CD4-positive, CD25-positive, alpha-beta regulatory T cell (primary cell): ENCODE data around the gene TMEM62. TPM values are rescaled to one million over a fixed set of nuclear protein-coding genes. Genes with fewer than 3 reads are reported as not detected.
"Not testable (repeated sequence)": the region's sequence is repeated elsewhere in the genome, so short reads cannot be mapped to it uniquely, and the experiment has no call there.

Experiments used
- ATAC-seq, 2 donors: fragments of 150-1000 bp; cut with Tn5 transposase; one replicate each; pipeline ENCODE4 v1.10.0; 2021; ENCODE audit warnings: low read depth in 2 of 2, moderate number of reproducible peaks in 2 of 2, moderate library complexity in 1 of 2
- DNase-seq, 3 donors: peaks; one replicate each; pipeline versions ENCODE4 v3.0.0 to v3.0.0-alpha.2; 2012 to 2022; ENCODE audit warnings: mixed read lengths in 1 of 3
- H3K27ac ChIP-seq: one replicate; pipeline ENCODE4 v1.7.0; 2013; ENCODE audit warnings: mild to moderate bottlenecking, low read length; ENCODE audit not compliant: insufficient read depth, poor library complexity, severe bottlenecking
- H3K27me3 ChIP-seq: one replicate; pipeline ENCODE4 v1.7.0; 2013; ENCODE audit warnings: low read length; ENCODE audit not compliant: control insufficient read depth, insufficient read depth
- H3K36me3 ChIP-seq: one replicate; pipeline ENCODE4 v1.7.0; 2013; ENCODE audit warnings: mild to moderate bottlenecking, low read length, moderate library complexity; ENCODE audit not compliant: control insufficient read depth, insufficient read depth
- H3K4me1 ChIP-seq: 2 replicates; pipeline ENCODE4 v1.7.0; 2013; ENCODE audit warnings: mild to moderate bottlenecking, low read length; ENCODE audit not compliant: insufficient read depth, control insufficient read depth, poor library complexity, severe bottlenecking
- H3K4me3 ChIP-seq: one replicate; pipeline ENCODE4 v1.7.0; 2013; ENCODE audit warnings: low read depth, mild to moderate bottlenecking, low read length, moderate library complexity
- H3K9me3 ChIP-seq, 2 experiments: 1 replicate in 1 of 2; 2 replicates in 1 of 2; pipeline ENCODE4 v1.7.0; 2013; ENCODE audit warnings: low read length in 2 of 2, mild to moderate bottlenecking in 1 of 2, moderate library complexity in 1 of 2; ENCODE audit not compliant: control insufficient read depth in 2 of 2
- H3K27ac Mint-ChIP-seq, 3 donors: one replicate each; pipeline ENCODE4 v1.8.0; 2020 to 2022; ENCODE audit warnings: mild to moderate bottlenecking in 3 of 3, mixed read lengths in 3 of 3, moderate library complexity in 2 of 3
- H3K27me3 Mint-ChIP-seq: one replicate; pipeline ENCODE4 v1.8.0; 2022; ENCODE audit warnings: mild to moderate bottlenecking, mixed read lengths
- H3K36me3 Mint-ChIP-seq: one replicate; pipeline ENCODE4 v1.8.0; 2020; ENCODE audit warnings: mixed read lengths
- H3K4me1 Mint-ChIP-seq, 4 donors: one replicate each; pipeline ENCODE4 v1.8.0; 2020 to 2022; ENCODE audit warnings: mixed read lengths in 4 of 4, mild to moderate bottlenecking in 1 of 4
- H3K4me3 Mint-ChIP-seq, 4 donors: one replicate each; pipeline ENCODE4 v1.8.0; 2020 to 2022; ENCODE audit warnings: mild to moderate bottlenecking in 4 of 4, mixed read lengths in 4 of 4, moderate library complexity in 3 of 4
- H3K9me3 Mint-ChIP-seq, 7 donors: one replicate each; pipeline ENCODE4 v1.8.0; 2020 to 2022; ENCODE audit warnings: mixed read lengths in 7 of 7, mild to moderate bottlenecking in 3 of 7, moderate library complexity in 2 of 7
- polyA plus RNA-seq, 4 donors: library from polyadenylated mRNA; unstranded; fragments of 300-500 nt; fragmentation: Illumina TruSeq; gene quantifications; one replicate each; pipeline ENCODE4 v1.2.3, GENCODE V29; 2021
- total RNA-seq: library from RNA; stranded (reverse); gene quantifications from one replicate; pipeline ENCODE4 v1.2.3, GENCODE V29; 2022

TMEM62 gene
- total and polyA plus RNA-seq, 5 donors from 2014 or later = 11.4 to 30.0 (median 15.6) TPM

DNA sequence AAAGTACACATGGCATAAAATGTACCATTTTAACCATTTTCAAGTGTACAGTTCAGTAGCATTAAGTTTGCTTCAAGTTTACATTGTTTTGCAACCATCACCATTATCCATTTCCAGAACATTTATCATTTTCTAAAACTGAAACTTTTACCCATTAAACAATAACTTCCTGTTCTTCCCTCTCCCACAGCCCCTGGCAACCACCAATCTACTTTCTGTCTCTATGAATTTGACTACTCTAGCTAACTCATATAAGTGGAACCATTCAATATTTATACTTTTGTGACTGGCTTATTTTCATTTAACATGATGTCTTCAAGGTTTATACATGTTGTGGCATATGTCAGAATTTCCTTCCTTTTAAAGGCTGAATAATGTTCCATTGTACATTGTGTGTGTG lies 19.9 kb downstream of the TMEM62 start:
- ATAC-seq = no peak
- Mint-ChIP-seq H3K36me3 (peaks cover 27% of the 10 kb centered on the region), H3K27ac (peak overlapping the region in 1 of 3 donors; percentile 44), H3K4me3 (peak overlapping the region in 1 of 4 donors; percentile 23), H3K27me3 (no peaks in the 10 kb centered on the region), H3K9me3 (peaks cover 0 to 1% (median 0%) of the 10 kb centered on the region in 7 donors), H3K4me1 (peaks cover 18 to 34% (median 24%) of the 10 kb centered on the region in 4 donors)
- H3K36me3 ChIP-seq = peaks cover 53% of the 10 kb centered on the region
- no peak overlapping the region for H3K4me3 ChIP-seq
- H3K27ac ChIP-seq = no peak overlapping the region
- H3K9me3 ChIP-seq = no peaks in the 10 kb centered on the region
- H3K27me3 ChIP-seq = no peaks in the 10 kb centered on the region
- DNase-seq = no peak
- peaks cover 23% of the 10 kb centered on the region for H3K4me1 ChIP-seq

DNA sequence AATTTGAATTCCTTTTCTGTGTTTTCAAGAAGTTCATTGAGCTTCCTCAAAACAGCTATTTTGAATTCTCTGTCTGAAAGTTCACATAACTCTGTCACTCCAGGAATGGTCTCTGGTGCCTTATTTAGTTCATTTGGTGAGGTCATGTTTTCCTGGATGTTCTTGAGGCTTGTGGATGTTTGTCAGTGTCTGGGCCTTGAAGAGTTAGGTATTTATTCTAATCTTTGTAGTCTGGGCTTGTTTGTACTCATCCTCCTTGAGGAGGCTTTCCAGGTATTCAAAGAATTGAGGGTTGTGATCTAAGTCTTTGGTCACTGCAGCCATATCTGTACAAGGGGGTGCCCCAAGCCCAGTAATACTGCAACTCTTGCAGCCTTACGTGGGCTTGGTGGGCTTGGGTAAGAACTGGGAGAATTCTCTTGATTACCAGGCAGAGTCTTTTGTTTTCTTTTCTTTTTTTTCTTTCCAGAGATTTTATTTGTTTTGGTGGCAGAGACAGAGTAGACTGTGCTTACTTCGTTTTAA lies 32.5 kb downstream of the TMEM62 start:
- peaks cover 0 to 2% (median 0%) of the 10 kb centered on the region in 7 donors for H3K9me3 Mint-ChIP-seq
- DNase-seq (no peak), ATAC-seq (no peak)
- no peak overlapping the region for H3K4me3 ChIP-seq
- no peaks in the 10 kb centered on the region for H3K4me1 ChIP-seq
- no peak overlapping the region for H3K4me3 Mint-ChIP-seq
- H3K4me1 Mint-ChIP-seq = peaks cover 0 to 6% (median 4%) of the 10 kb centered on the region in 4 donors
- H3K27me3 Mint-ChIP-seq = no peaks in the 10 kb centered on the region
- H3K9me3 ChIP-seq = no peaks in the 10 kb centered on the region
- peaks cover 42% of the 10 kb centered on the region for H3K36me3 Mint-ChIP-seq
- H3K27ac ChIP-seq = no peak overlapping the region
- peaks cover 49% of the 10 kb centered on the region for H3K36me3 ChIP-seq
- no peaks in the 10 kb centered on the region for H3K27me3 ChIP-seq
- H3K27ac Mint-ChIP-seq = peak overlapping the region in 1 of 3 donors; percentile 37

- H3K27me3 Mint-ChIP-seq, DNase-seq, H3K4me3 Mint-ChIP-seq, H3K27me3 ChIP-seq, H3K27ac ChIP-seq, H3K9me3 ChIP-seq, H3K4me1 ChIP-seq, H3K27ac Mint-ChIP-seq, H3K9me3 Mint-ChIP-seq, H3K4me1 Mint-ChIP-seq, H3K4me3 ChIP-seq, ATAC-seq: not testable (repeated sequence)
- peaks cover 54% of the 10 kb centered on the region for H3K36me3 ChIP-seq
- peaks cover 46% of the 10 kb centered on the region for H3K36me3 Mint-ChIP-seq
Measured at GRCh38 chr15:43167261-43167660, 33.9 kb downstream of the TMEM62 start.

DNA sequence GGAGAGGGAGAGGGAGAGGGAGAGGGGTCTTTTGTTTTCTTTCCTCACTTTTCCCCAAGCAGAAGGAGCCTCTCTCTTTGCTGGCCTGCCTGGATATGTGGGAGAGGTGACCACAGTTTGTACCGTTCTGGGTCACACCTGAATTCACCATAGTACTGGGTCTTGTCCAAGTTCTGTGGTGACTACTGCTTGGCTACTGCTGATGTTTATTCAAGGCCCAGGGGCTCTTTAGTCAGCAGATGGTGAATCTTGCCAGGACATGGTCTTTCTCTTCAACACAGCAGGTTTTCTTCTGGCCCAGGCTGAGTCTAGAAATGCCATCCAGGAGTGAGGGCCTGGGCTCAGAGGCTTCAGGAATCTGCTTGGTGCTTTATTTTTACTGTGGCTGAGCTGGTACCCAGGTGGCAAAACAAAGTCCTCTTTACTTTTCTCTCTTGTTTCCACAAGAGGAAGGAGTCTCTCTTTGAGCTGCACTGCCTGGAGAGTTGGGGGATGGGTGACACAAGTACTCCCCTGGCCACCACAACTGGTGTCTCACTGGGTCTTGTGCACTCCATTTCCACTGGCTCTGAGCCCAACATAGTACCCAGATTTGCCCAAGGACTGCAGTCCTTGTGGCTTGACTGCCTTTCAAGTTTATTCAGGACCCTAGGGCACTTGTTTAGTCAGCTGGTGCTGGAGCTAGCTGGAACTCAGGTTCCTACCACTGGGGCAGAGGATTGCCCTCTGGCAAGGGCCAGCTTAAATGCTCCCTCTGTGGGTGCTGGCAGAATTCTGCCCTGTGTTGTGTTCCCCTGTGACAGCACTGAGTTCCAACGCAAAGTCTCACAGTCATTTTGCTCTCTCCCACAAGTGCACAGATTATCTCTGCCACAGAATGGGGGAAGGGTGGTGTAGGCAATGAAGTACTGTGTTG lies 35.1 kb downstream of the TMEM62 start:
- no peaks in the 10 kb centered on the region for H3K27me3 Mint-ChIP-seq
- no peak overlapping the region for H3K4me3 Mint-ChIP-seq
- H3K36me3 Mint-ChIP-seq = peaks cover 51% of the 10 kb centered on the region
- peaks cover 5 to 10% (median 7%) of the 10 kb centered on the region in 4 donors for H3K4me1 Mint-ChIP-seq
- Histone ChIP-seq H3K4me3 (no peak overlapping the region), H3K4me1 (no peaks in the 10 kb centered on the region), H3K9me3 (peaks cover 2 to 5% of the 10 kb centered on the region in 2 experiments), H3K27ac (no peak overlapping the region), H3K27me3 (no peaks in the 10 kb centered on the region), H3K36me3 (peaks cover 63% of the 10 kb centered on the region)
- peaks cover 0 to 4% (median 2%) of the 10 kb centered on the region in 7 donors for H3K9me3 Mint-ChIP-seq
- DNase-seq (no peak), ATAC-seq (no peak)
- peak overlapping the region in 2 of 3 donors; percentile 2 to 52 for H3K27ac Mint-ChIP-seq

DNA sequence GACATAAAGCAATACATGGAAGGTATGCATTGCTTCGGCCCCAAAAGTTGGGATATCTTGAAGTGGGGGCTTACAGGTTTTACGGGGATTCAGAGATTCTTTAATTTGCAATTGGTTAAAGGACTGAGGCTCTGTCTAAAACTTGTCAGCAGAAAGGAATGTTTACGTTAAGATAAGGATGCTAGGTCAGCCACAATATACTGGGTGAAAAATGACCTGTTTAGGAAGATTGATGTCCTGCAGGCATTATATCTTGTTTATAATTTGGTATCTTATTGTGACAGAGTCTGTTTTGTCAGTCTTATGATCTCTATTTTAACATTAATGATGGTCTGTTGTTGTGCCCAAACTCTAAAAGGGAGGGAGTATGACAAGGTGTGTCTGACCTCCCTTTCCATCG lies 36.5 kb downstream of the TMEM62 start:
- Mint-ChIP-seq H3K36me3 (peaks cover 47% of the 10 kb centered on the region), H3K4me1 (peaks cover 3 to 12% (median 5%) of the 10 kb centered on the region in 4 donors), H3K27me3 (no peaks in the 10 kb centered on the region), H3K4me3 (no peak overlapping the region), H3K27ac (no peak overlapping the region), H3K9me3 (peaks cover 0 to 5% (median 2%) of the 10 kb centered on the region in 7 donors)
- no peaks in the 10 kb centered on the region for H3K4me1 ChIP-seq
- peaks cover 61% of the 10 kb centered on the region for H3K36me3 ChIP-seq
- no peak overlapping the region for H3K4me3 ChIP-seq
- H3K27ac ChIP-seq = no peak overlapping the region
- H3K27me3 ChIP-seq = no peaks in the 10 kb centered on the region
- no peak for DNase-seq
- peaks cover 2 to 5% of the 10 kb centered on the region in 2 experiments for H3K9me3 ChIP-seq
- ATAC-seq = no peak

DNA sequence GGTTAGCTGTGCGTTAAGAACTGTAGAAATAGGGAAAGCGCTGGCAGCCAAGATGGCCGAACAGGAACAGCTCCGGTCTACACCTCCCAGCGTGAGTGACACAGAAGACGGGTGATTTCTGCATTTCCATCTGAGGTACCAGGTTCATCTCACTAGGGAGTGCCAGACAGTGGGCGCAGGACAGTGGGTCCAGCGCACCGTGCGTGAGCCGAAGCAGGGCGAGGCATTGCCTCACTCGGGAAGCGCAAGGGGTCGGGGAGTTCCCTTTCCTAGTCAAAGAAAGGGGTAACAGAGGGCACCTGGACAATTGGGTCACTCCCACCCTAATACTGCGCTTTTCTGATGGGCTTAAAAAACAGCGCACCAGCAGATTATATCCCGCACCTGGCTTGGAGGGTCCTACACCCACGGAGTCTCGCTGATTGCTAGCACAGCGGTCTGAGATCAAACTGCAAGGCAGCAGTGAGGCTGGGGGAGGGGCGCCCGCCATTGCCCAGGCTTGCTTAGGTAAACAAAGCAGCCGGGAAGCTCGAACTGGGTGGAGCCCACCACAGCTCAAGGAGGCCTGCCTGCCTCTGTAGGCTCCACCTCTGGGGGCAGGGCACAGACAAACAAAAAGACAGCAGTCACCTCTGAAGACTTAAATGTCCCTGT lies 42.4 kb downstream of the TMEM62 start:
- H3K36me3 ChIP-seq = peaks cover 49% of the 10 kb centered on the region
- not testable (repeated sequence) for H3K9me3 Mint-ChIP-seq, H3K9me3 ChIP-seq, ATAC-seq, H3K27me3 ChIP-seq, H3K4me3 Mint-ChIP-seq, H3K27ac Mint-ChIP-seq, DNase-seq, H3K27ac ChIP-seq, H3K4me1 ChIP-seq, H3K27me3 Mint-ChIP-seq, H3K4me3 ChIP-seq, H3K4me1 Mint-ChIP-seq
- peaks cover 22% of the 10 kb centered on the region for H3K36me3 Mint-ChIP-seq

GRCh38 chr15:43177147-43177546 lies 43.8 kb downstream of the TMEM62 start:
- peaks cover 48% of the 10 kb centered on the region for H3K36me3 ChIP-seq
- H3K27me3 Mint-ChIP-seq, H3K27ac ChIP-seq, H3K9me3 ChIP-seq, ATAC-seq, DNase-seq, H3K4me3 ChIP-seq, H3K9me3 Mint-ChIP-seq, H3K4me1 ChIP-seq, H3K4me3 Mint-ChIP-seq, H3K27me3 ChIP-seq: not testable (repeated sequence)
- H3K27ac Mint-ChIP-seq = peak overlapping the region in 1 of 3 donors; percentile 74
- peaks cover 17% of the 10 kb centered on the region for H3K36me3 Mint-ChIP-seq
- peaks cover 0 to 14% (median 8%) of the 10 kb centered on the region in 4 donors for H3K4me1 Mint-ChIP-seq
